Measurements from ENCODE around the gene LANCL2.
"Not testable (repeated sequence)": the region's sequence is repeated elsewhere in the genome, so short reads cannot be mapped to it uniquely, and the experiment has no call there.

DNA sequence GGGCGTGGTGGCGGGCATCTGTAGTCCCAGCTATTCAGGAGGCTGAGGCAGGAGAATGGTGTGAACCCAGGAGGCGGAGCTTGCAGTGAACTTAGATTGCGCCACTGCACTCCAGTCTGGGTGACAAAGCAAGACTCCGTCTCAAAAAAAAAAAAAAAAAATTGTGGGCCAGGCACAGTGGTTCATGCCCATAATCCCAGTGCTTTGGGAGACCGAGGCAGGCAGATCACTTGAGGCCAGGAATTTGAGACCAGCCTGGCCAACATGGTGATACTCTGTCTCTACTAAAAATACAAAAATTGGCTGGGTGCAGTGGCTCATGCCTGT lies 12.2 kb upstream of the LANCL2 start:
- not testable (repeated sequence) for TF ChIP-seq POLR2A, EP300, CTCF, POLR2AphosphoS5 (IDR thresholded peaks at IDR 0.05)
